BLaER1 (cell line): Measurements from ENCODE around the gene EOMES.
A peak's percentile ranks its signal among the peaks of the same experiment; 100 is the strongest.

Experiments used
- H3K27ac ChIP-seq: shearing (Covaris generic); formaldehyde crosslinking; 2 replicates; pipeline ENCODE4 v1.8.1; 2022
- H3K27me3 ChIP-seq: shearing (Covaris generic); formaldehyde crosslinking; 2 replicates; pipeline ENCODE4 v1.8.1; 2022
- H3K36me3 ChIP-seq: shearing (Covaris generic); formaldehyde crosslinking; 2 replicates; pipeline ENCODE4 v1.8.1; 2022
- H3K4me1 ChIP-seq: shearing (Covaris generic); formaldehyde crosslinking; 2 replicates; pipeline ENCODE4 v1.8.1; 2022
- H3K4me2 ChIP-seq: shearing (Covaris generic); formaldehyde crosslinking; 2 replicates; pipeline ENCODE4 v1.8.1; 2022
- H3K4me3 ChIP-seq: shearing (Covaris generic); formaldehyde crosslinking; 2 replicates; pipeline ENCODE4 v1.8.1; 2022
- H3K9ac ChIP-seq: shearing (Covaris generic); formaldehyde crosslinking; 2 replicates; pipeline ENCODE4 v1.8.1; 2022
- H3K9me3 ChIP-seq: shearing (Covaris generic); formaldehyde crosslinking; 2 replicates; pipeline ENCODE4 v1.8.1; 2022
- H4K20me1 ChIP-seq: shearing (Covaris generic); formaldehyde crosslinking; 2 replicates; pipeline ENCODE4 v1.8.1; 2022
- Cebpa-rat ChIP-seq: shearing (Covaris generic); IDR thresholded peaks from 2 replicates; pipeline ENCODE4 v1.8.1; 2022

EOMES gene

DNA sequence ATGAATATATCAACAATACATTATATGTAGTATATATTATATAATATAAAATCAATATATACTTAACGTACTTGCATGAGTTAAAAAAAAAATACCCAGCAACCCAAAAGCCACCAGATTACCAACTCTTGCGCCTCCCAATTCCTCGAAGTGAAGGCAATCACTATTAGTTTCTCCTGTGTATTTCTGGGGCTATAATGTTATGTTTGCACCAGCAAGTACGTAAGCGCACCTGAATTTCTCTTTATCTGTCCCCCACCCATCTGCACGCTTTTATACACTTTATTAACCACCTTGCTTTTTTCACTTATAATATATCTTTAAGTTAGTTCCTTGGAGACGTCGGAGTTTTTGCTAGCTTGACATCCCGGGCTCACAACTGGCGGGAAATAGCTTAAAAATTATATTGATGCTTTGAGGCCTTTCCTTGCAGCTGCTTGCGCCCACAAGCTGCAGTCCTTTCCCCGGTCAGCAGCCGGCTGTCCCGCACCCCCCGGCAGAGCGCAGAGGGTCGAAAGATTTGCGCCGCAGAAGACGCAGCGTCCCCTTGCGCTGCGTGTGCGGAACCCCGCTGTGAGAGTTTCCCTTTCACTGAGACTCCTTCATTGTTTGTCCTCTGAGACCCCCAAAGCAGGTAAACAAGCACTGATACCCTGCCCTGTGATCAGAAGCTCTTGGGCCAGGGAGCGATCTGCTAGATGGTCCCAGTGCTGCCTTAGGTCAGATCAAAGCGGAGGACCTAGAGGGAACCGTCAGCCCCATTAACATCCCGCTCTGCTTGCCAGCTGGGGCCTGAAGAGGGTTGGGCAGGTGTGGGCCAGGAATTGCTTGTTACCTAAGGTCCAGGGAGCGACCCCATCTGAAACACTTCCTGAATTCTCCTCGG, 8.9 kb upstream of the EOMES start:
- H4K20me1 ChIP-seq, result no peaks in the 10 kb centered on the region
- H3K4me1 ChIP-seq, result no peaks in the 10 kb centered on the region
- H3K9ac ChIP-seq, result no peak overlapping the region
- peaks cover 30% of the 10 kb centered on the region for H3K9me3 ChIP-seq
- TF ChIP-seq Cebpa-rat, result no peak
- no peak overlapping the region for H3K27ac ChIP-seq
- H3K4me3 ChIP-seq, result no peak overlapping the region
- H3K4me2 ChIP-seq, result no peak overlapping the region
- peaks cover 19% of the 10 kb centered on the region; the same call in 1 of the 2 replicates for H3K27me3 ChIP-seq
- H3K36me3 ChIP-seq, result no peaks in the 10 kb centered on the region

- H3K27me3 ChIP-seq, result peaks cover 19% of the 10 kb centered on the region; the same call in 1 of the 2 replicates
Measured at GRCh38 chr3:27729748-27730611, 7.9 kb upstream of the EOMES start.

DNA sequence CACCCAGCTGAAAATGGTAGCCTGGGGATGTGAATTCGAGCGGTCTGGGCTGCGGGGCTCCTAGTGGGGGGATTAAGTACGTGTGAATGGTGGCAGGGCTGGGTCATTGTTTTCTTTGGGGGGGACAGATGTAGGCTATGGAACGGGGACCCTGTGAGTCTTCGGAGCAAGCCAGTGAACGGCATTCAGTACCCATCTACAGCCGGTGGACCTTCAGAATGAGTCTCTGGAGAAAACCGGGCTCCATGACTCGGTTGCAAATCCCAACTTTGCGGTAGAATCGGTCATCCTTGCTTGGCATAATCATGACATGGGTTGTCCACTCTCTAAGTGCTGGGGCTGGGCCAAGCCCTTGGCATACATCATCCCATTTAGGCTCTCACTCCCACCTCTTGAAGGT, 7.2 kb upstream of the EOMES start:
- Histone ChIP-seq H3K9ac (no peak overlapping the region), H3K27me3 (peaks cover 19% of the 10 kb centered on the region; the same call in 1 of the 2 replicates), H3K27ac (no peak overlapping the region), H4K20me1 (no peaks in the 10 kb centered on the region), H3K36me3 (no peaks in the 10 kb centered on the region), H3K9me3 (peaks cover 36% of the 10 kb centered on the region), H3K4me1 (no peaks in the 10 kb centered on the region), H3K4me3 (no peak overlapping the region), H3K4me2 (no peak overlapping the region)
- TF ChIP-seq Cebpa-rat, result no peak

More at GRCh38 chr3:27729748-27730611, 7.9 kb upstream of the EOMES start:
- Histone ChIP-seq H3K27ac (no peak overlapping the region), H3K9ac (no peak overlapping the region), H3K9me3 (peaks cover 30% of the 10 kb centered on the region), H3K4me1 (no peaks in the 10 kb centered on the region), H3K4me3 (no peak overlapping the region), H3K4me2 (no peak overlapping the region), H3K36me3 (no peaks in the 10 kb centered on the region), H4K20me1 (no peaks in the 10 kb centered on the region)
- peak; percentile 37; the same call in 1 of the 2 replicates for TF ChIP-seq Cebpa-rat

GRCh38 chr3:27728195-27729087, 6.3 kb upstream of the EOMES start:
- Histone ChIP-seq H4K20me1 (no peaks in the 10 kb centered on the region), H3K4me1 (no peaks in the 10 kb centered on the region), H3K9me3 (peaks cover 45% of the 10 kb centered on the region), H3K9ac (no peak overlapping the region), H3K36me3 (no peaks in the 10 kb centered on the region), H3K4me2 (no peak overlapping the region), H3K27me3 (peaks cover 19% of the 10 kb centered on the region; the same call in 1 of the 2 replicates), H3K4me3 (no peak overlapping the region), H3K27ac (no peak overlapping the region)
- no peak for TF ChIP-seq Cebpa-rat

DNA sequence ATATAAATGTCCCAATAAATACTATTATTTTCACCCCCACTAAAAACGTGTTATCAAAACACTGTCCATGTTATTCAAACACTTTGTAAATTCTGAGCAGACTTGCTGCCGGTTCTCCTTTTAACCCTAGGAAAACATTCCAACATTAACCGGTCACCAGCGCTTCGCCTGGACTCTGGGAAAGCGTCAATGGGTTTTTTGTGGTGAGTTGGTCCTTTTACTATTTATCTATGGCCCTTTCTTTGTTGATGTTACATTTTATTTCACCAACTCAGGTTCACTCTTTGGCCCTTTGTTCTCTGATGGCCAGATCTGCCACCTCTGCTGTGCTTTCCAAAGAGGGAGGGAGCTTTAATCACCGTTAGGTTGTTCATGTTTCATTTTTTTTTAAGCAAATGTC, 4.1 kb upstream of the EOMES start:
- Histone ChIP-seq H3K9ac (no peak overlapping the region), H3K36me3 (no peaks in the 10 kb centered on the region), H3K4me1 (no peaks in the 10 kb centered on the region), H3K27me3 (peaks cover 39% of the 10 kb centered on the region), H3K4me3 (no peak overlapping the region), H3K4me2 (no peak overlapping the region), H3K27ac (no peak overlapping the region), H3K9me3 (peaks cover 63% of the 10 kb centered on the region), H4K20me1 (no peaks in the 10 kb centered on the region)
- no peak for TF ChIP-seq Cebpa-rat

GRCh38 chr3:27724459-27725197, 2.5 kb upstream of the EOMES start:
- Histone ChIP-seq H3K27me3 (peaks cover 47% of the 10 kb centered on the region), H3K9me3 (peaks cover 67% of the 10 kb centered on the region), H3K4me2 (no peak overlapping the region), H3K4me3 (no peak overlapping the region), H3K9ac (no peak overlapping the region), H3K4me1 (no peaks in the 10 kb centered on the region), H3K27ac (no peak overlapping the region), H4K20me1 (no peaks in the 10 kb centered on the region), H3K36me3 (no peaks in the 10 kb centered on the region)
- TF ChIP-seq Cebpa-rat, result no peak

DNA sequence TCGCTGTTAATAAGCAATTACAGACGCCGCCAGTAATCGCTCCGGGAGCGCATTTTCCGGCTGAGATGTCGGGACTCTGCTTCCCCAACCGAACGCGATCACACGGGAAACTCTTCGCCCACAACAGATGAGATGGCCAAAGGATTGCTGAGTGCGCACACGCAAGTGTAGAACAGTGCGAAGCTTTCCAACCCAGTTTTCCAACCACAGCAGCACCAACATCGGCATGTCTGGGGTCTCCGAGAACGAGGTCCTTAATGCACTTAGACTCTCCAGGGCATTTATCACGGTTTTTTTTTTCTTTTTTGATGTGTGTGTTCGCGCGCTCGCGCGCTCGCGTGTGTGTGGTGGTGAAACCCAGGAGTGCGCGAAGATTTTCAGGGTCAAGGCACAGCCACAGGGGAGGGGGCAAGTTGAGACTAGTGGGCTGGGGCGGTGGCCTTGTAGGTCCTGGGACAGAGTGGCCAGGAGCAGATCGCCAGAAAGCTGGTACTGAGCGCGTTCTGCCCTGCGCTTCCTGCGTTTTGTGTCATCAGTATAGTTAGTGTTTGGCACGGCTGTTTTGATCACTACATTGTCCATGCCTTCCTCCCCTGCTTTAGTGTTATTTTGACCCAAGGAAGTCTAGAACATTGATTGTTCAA, 1.8 kb upstream of the EOMES start:
- no peak for TF ChIP-seq Cebpa-rat
- Histone ChIP-seq H3K4me1 (no peaks in the 10 kb centered on the region), H3K36me3 (no peaks in the 10 kb centered on the region), H3K27ac (no peak overlapping the region), H3K27me3 (peaks cover 49% of the 10 kb centered on the region), H3K4me3 (no peak overlapping the region), H3K9ac (no peak overlapping the region), H3K4me2 (no peak overlapping the region), H3K9me3 (peaks cover 64% of the 10 kb centered on the region), H4K20me1 (no peaks in the 10 kb centered on the region)

GRCh38 chr3:27723456-27723814, 1.3 kb upstream of the EOMES start:
- H3K9ac ChIP-seq, result no peak overlapping the region
- H3K9me3 ChIP-seq, result peaks cover 59% of the 10 kb centered on the region
- no peak for TF ChIP-seq Cebpa-rat
- H4K20me1 ChIP-seq, result no peaks in the 10 kb centered on the region
- no peaks in the 10 kb centered on the region for H3K36me3 ChIP-seq
- H3K4me1 ChIP-seq, result no peaks in the 10 kb centered on the region
- H3K27ac ChIP-seq, result no peak overlapping the region
- H3K27me3 ChIP-seq, result peaks cover 50% of the 10 kb centered on the region
- H3K4me3 ChIP-seq, result no peak overlapping the region
- no peak overlapping the region for H3K4me2 ChIP-seq
